Smooth muscle cell (in vitro differentiated cells): Measurements from ENCODE around the gene LCA5L. TPM values are rescaled to one million over a fixed set of nuclear protein-coding genes. Genes with fewer than 3 reads are reported as not detected.
"Not testable (repeated sequence)": the region's sequence is repeated elsewhere in the genome, so short reads cannot be mapped to it uniquely, and the experiment has no call there.

Experiments
- DNase-seq: peaks from one replicate; lab custom pipeline; 2025; ENCODE audit not compliant: unreplicated experiment; lab: John Stamatoyannopoulos, UW
- H2AFZ ChIP-seq: fragments of 200-600 bp; sonication (generic); 2 replicates; pipeline ENCODE4 v1.6.0; 2016; ENCODE audit warnings: antibody characterized with exemption, low read depth, mild to moderate bottlenecking
- H3F3A ChIP-seq: fragments of 200-600 bp; sonication (generic); 2 replicates; pipeline ENCODE4 v1.6.0; 2017; ENCODE audit warnings: antibody characterized with exemption, low read depth
- H3K27ac ChIP-seq: fragments of 200-600 bp; sonication (generic); 2 replicates; pipeline ENCODE4 v1.5.1; 2016; ENCODE audit warnings: low read depth, mild to moderate bottlenecking
- H3K27me3 ChIP-seq: fragments of 200-600 bp; sonication (generic); 2 replicates; pipeline ENCODE4 v1.6.1; 2016; ENCODE audit warnings: low read depth, mild to moderate bottlenecking
- H3K36me3 ChIP-seq: fragments of 200-600 bp; sonication (generic); 2 replicates; pipeline ENCODE4 v1.5.1; 2016; ENCODE audit warnings: low read depth
- H3K4me1 ChIP-seq: fragments of 200-600 bp; sonication (generic); 2 replicates; pipeline ENCODE4 v1.5.1; 2016; ENCODE audit warnings: low read depth
- H3K4me2 ChIP-seq: fragments of 200-600 bp; sonication (generic); 2 replicates; pipeline ENCODE4 v1.6.0; 2016; ENCODE audit warnings: mild to moderate bottlenecking
- H3K4me3 ChIP-seq: fragments of 200-600 bp; sonication (generic); 2 replicates; pipeline ENCODE4 v1.5.1; 2016; ENCODE audit warnings: mild to moderate bottlenecking
- H3K79me2 ChIP-seq: fragments of 200-600 bp; sonication (generic); 2 replicates; pipeline ENCODE4 v1.6.0; 2016; ENCODE audit warnings: low read depth, mild to moderate bottlenecking
- H3K9ac ChIP-seq: fragments of 200-600 bp; sonication (generic); 2 replicates; pipeline ENCODE4 v1.6.0; 2016; ENCODE audit warnings: low read depth
- H3K9me3 ChIP-seq: fragments of 200-600 bp; sonication (generic); replicated peaks from 2 replicates; pipeline ENCODE4 v1.5.1; 2016; ENCODE audit warnings: low read depth
- H4K20me1 ChIP-seq: fragments of 200-600 bp; sonication (generic); 2 replicates; pipeline ENCODE4 v1.6.0; 2016; ENCODE audit warnings: low read depth
- WGBS: methylation state at CpG from one replicate; pipeline ENCODE4 v1.1.7; 2016; ENCODE audit warnings: low lambda C conversion rate; 5-methylcytosine and 5-hydroxymethylcytosine counted together
- polyA plus RNA-seq: library from polyadenylated mRNA; unstranded; fragments of >200 nt; fragmentation: Nextera tagmentation; extraction: Ambion mirVana; gene quantifications from 2 replicates; pipeline ENCODE4 v1.2.1, GENCODE V29; 2016
- total RNA-seq: library from RNA; depleted of rRNA; stranded (reverse); fragments of >200 nt; gene quantifications from 2 replicates; pipeline ENCODE4 v1.2.3, GENCODE V29; 2014
- TF ChIP-seq, protein P1 (sequence below): fragments of 200-600 bp; sonication (generic); IDR thresholded peaks from 2 replicates; pipeline ENCODE4 v1.5.1; 2017; ENCODE audit warnings: borderline replicate concordance, mild to moderate bottlenecking, antibody characterized with exemption; ENCODE audit not compliant: insufficient read depth, poor library complexity, severe bottlenecking

Gene LCA5L
- total and polyA plus RNA-seq, 2 experiments from 2014 or later = 2.2 to 2.4 TPM

DNA sequence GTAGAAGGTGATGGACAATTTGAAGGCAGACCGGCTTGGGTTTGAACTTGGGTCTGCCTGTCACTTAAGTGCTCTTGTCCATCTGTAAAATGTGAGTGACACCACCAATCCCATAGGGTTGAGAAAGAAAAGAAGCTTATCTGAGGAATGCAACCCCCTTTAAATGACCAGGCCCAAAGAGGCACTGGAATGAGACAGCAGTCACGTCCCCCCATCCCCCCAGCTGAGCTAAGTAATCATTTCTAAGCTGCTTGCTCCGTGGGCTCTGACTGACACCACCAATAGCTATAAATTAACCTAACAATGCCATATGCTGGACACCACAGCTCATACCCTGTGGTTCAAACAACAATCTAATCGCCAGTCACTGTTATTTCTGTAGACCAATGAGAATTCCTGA, 15.1 kb downstream of the LCA5L start:
- peak overlapping the region; percentile 39 for H3K4me2 ChIP-seq
- no peaks in the 10 kb centered on the region for H3K79me2 ChIP-seq
- WGBS = 39% methylated on average over 4 of the region's 4 CpGs
- no peak overlapping the region for H2AFZ ChIP-seq
- TF ChIP-seq, protein P1, sequence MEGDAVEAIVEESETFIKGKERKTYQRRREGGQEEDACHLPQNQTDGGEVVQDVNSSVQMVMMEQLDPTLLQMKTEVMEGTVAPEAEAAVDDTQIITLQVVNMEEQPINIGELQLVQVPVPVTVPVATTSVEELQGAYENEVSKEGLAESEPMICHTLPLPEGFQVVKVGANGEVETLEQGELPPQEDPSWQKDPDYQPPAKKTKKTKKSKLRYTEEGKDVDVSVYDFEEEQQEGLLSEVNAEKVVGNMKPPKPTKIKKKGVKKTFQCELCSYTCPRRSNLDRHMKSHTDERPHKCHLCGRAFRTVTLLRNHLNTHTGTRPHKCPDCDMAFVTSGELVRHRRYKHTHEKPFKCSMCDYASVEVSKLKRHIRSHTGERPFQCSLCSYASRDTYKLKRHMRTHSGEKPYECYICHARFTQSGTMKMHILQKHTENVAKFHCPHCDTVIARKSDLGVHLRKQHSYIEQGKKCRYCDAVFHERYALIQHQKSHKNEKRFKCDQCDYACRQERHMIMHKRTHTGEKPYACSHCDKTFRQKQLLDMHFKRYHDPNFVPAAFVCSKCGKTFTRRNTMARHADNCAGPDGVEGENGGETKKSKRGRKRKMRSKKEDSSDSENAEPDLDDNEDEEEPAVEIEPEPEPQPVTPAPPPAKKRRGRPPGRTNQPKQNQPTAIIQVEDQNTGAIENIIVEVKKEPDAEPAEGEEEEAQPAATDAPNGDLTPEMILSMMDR = no peak
- no peak overlapping the region for H3K27ac ChIP-seq
- H3K9ac ChIP-seq = no peak overlapping the region
- no peaks in the 10 kb centered on the region for H3K9me3 ChIP-seq
- peaks cover 14% of the 10 kb centered on the region for H3K4me1 ChIP-seq
- no peaks in the 10 kb centered on the region for H4K20me1 ChIP-seq
- no peaks in the 10 kb centered on the region for H3F3A ChIP-seq
- no peaks in the 10 kb centered on the region for H3K36me3 ChIP-seq
- no peak for DNase-seq
- no peak overlapping the region for H3K4me3 ChIP-seq
- H3K27me3 ChIP-seq = no peaks in the 10 kb centered on the region

DNA sequence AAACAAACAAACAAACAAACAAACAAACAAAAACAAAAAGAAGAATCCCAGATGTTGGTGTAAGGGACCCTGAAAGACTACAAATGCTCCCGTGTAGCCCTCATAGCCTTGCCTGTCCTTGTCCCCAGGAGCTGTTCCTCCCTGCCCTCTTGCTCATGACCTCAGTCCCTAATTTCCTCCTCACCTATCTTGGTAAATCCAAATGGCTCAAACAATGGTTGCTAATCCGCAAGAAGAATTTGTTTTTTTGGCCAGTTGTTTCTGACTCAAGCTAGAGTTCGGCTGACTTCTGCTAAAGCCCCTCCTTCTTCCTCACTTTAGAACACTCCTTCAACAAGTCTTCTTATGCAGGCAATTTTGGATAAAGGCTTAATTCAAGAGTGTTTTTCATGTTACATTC, 15.6 kb downstream of the LCA5L start:
- Histone ChIP-seq H3K79me2 (no peaks in the 10 kb centered on the region), H3K27me3 (no peaks in the 10 kb centered on the region), H3K4me1 (peaks cover 14% of the 10 kb centered on the region), H3K36me3 (no peaks in the 10 kb centered on the region), H3K4me2 (peak overlapping the region; percentile 11), H4K20me1 (no peaks in the 10 kb centered on the region), H2AFZ (no peak overlapping the region), H3K9ac (no peak overlapping the region), H3F3A (no peaks in the 10 kb centered on the region), H3K27ac (no peak overlapping the region), H3K4me3 (no peak overlapping the region), H3K9me3 (no peaks in the 10 kb centered on the region)
- WGBS = 93% methylated on average over 3 of the region's 3 CpGs
- TF ChIP-seq, protein P1 = no peak
- DNase-seq = no peak

DNA sequence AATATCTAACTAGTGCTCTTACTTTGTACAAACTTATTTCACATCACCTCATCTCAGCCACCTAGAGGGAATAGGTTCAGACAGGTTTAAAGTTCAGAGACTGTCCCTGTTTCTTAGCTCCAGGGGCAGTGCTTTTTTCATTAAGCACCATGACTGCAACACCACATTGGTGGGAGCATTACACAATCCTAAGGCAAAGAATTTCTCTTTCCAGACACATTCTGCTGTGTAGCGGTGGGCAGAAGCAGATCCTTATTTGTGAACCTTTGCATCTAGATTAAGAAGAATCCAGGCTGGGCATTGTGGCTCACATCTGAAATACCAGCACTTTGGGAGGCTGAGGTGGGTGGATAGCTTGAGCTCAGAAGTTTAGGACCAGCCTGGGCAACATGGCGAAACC, 16.1 kb downstream of the LCA5L start:
- no peak overlapping the region for H3K4me2 ChIP-seq
- no peak for DNase-seq
- no peaks in the 10 kb centered on the region for H4K20me1 ChIP-seq
- TF ChIP-seq, protein P1 = no peak
- no peak overlapping the region for H3K27ac ChIP-seq
- WGBS = 92% methylated on average over 2 of the region's 2 CpGs
- no peaks in the 10 kb centered on the region for H3F3A ChIP-seq
- no peak overlapping the region for H3K4me3 ChIP-seq
- no peak overlapping the region for H3K9ac ChIP-seq
- H3K36me3 ChIP-seq = no peaks in the 10 kb centered on the region
- H3K27me3 ChIP-seq = no peaks in the 10 kb centered on the region
- no peaks in the 10 kb centered on the region for H3K79me2 ChIP-seq
- H3K4me1 ChIP-seq = peaks cover 14% of the 10 kb centered on the region
- no peaks in the 10 kb centered on the region for H3K9me3 ChIP-seq
- no peak overlapping the region for H2AFZ ChIP-seq

DNA sequence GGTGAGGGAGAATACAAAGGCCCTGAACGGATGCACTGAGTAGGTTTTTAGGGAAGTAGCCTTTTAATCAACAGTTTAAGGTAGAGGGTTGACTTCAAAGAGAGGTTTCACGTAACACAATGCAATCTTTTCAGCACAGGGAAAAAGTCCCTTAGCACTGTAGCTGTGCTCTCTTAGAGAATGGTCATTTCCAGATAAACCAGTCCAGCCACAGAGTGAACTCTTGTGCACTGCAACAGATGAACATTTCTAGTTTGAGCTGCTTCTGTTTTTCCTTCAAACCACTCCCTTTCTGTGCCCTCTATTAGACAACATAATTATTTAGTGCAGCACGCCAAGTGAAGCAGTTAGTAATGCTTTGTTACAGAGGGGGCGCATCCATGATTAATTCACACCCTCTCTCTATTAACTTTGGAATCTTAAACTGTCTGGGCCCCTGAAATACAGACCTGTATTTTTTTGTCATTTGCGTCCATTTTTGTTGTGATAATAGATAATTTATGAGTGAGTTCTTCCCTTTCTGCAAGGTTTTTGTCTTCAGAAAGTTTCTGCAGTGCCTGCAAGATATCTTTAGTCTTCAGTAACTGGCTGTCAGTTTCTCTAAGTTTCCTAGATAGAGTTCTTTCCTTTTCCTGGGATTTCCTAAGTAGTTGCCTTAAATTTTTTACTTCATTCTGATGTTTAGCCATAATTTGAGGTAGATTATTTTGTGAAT, 22.9 kb downstream of the LCA5L start:
- Histone ChIP-seq H3K4me1 (peaks cover 20% of the 10 kb centered on the region), H3K4me3 (no peak overlapping the region), H3K9ac (no peak overlapping the region), H3K79me2 (no peaks in the 10 kb centered on the region), H2AFZ (no peak overlapping the region), H3K36me3 (no peaks in the 10 kb centered on the region), H3K9me3 (no peaks in the 10 kb centered on the region), H3K4me2 (peak overlapping the region; percentile 19), H3K27ac (peak overlapping the region; percentile 5), H3K27me3 (no peaks in the 10 kb centered on the region), H3F3A (peaks cover 3% of the 10 kb centered on the region), H4K20me1 (no peaks in the 10 kb centered on the region)
- no peak for DNase-seq
- TF ChIP-seq, protein P1 = no peak
- 59% methylated on average over 5 of the region's 5 CpGs for WGBS

DNA sequence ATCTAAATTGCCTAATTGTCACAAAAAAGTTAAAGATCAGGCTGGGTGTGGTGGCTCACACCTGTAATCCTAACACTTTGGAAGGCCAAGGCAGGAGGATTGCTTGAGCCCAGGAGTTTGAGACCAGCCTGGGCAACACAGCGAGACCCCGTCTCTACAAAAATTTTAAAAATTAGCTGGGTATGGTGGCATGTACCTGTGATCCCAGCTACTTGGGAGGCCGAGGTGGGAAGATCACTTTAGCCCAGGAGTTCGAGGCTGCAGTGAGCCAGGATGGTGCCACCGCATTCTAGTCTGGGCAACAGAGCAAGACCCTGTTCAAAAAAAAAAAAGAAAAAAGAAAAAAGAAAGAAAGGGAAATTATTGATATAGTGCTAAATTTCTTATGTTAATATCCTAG, 26.4 kb downstream of the LCA5L start:
- H2AFZ ChIP-seq, H3K9me3 ChIP-seq, H3K27ac ChIP-seq, H4K20me1 ChIP-seq, DNase-seq, H3K4me2 ChIP-seq, H3K79me2 ChIP-seq, H3K36me3 ChIP-seq, H3K4me3 ChIP-seq, H3K9ac ChIP-seq, H3F3A ChIP-seq, H3K27me3 ChIP-seq: not testable (repeated sequence)
- 98% methylated on average over 5 of the region's 5 CpGs for WGBS
- H3K4me1 ChIP-seq = peaks cover 20% of the 10 kb centered on the region
